Astrocyte (in vitro differentiated cells and primary cell): ENCODE measurements around the gene NEK6. TPM values are rescaled to one million over a fixed set of nuclear protein-coding genes. Genes with fewer than 3 reads are reported as not detected.

Experiments
- DNase-seq: peaks from one replicate; pipeline ENCODE4 v3.0.0-alpha.2; 2010; ENCODE audit warnings: low read depth
- FAIRE-seq: peaks from 2 replicates; lab custom pipeline; 2011; peaks lifted over from hg19 to GRCh38; lab: Jason Lieb, UNC
- H2AFZ ChIP-seq: 2 replicates; pipeline ENCODE4 v1.6.0; 2012; ENCODE audit warnings: low read depth, low read length, inconsistent platforms
- H3K27ac ChIP-seq: 2 replicates; pipeline ENCODE4 v1.5.1; 2011; ENCODE audit warnings: low read depth, low read length, inconsistent platforms
- H3K27me3 ChIP-seq: 2 replicates; pipeline ENCODE4 v1.6.0; 2011; ENCODE audit warnings: low read length, inconsistent platforms; ENCODE audit not compliant: insufficient read depth
- H3K36me3 ChIP-seq: 2 replicates; pipeline ENCODE4 v1.5.1; 2011; ENCODE audit warnings: low read length, inconsistent platforms; ENCODE audit not compliant: insufficient read depth
- H3K4me1 ChIP-seq: 2 replicates; pipeline ENCODE4 v1.5.1; 2011; ENCODE audit warnings: low read length, inconsistent platforms; ENCODE audit not compliant: insufficient read depth
- H3K4me2 ChIP-seq: 2 replicates; pipeline ENCODE4 v1.6.0; 2012; ENCODE audit warnings: low read length, inconsistent platforms
- H3K4me3 ChIP-seq: 2 replicates; pipeline ENCODE4 v1.5.1; 2011; ENCODE audit warnings: low read depth, mild to moderate bottlenecking, low read length, inconsistent platforms; ENCODE audit not compliant: insufficient read depth
- H3K79me2 ChIP-seq: 2 replicates; pipeline ENCODE4 v1.6.0; 2012; ENCODE audit warnings: mild to moderate bottlenecking, low read length, inconsistent platforms; ENCODE audit not compliant: insufficient read depth
- H3K9ac ChIP-seq: 2 replicates; pipeline ENCODE4 v1.6.0; 2012; ENCODE audit warnings: mild to moderate bottlenecking, low read length, inconsistent platforms
- H3K9me3 ChIP-seq: 2 replicates; pipeline ENCODE4 v1.5.1; 2012; ENCODE audit warnings: low read depth, mild to moderate bottlenecking, low read length, inconsistent platforms; ENCODE audit not compliant: insufficient read depth
- H4K20me1 ChIP-seq: 2 replicates; pipeline ENCODE4 v1.6.0; 2012; ENCODE audit warnings: low read length, inconsistent platforms; ENCODE audit not compliant: insufficient read depth
- H3K27ac Mint-ChIP-seq: one replicate; pipeline ENCODE4 v1.8.0; 2021; ENCODE audit warnings: mild to moderate bottlenecking, mixed read lengths; ENCODE audit not compliant: unreplicated experiment
- H3K27me3 Mint-ChIP-seq: one replicate; pipeline ENCODE4 v1.8.0; 2021; ENCODE audit warnings: low read depth, mixed read lengths; ENCODE audit not compliant: unreplicated experiment
- H3K36me3 Mint-ChIP-seq: one replicate; pipeline ENCODE4 v1.8.0; 2021; ENCODE audit warnings: low read depth, mixed read lengths; ENCODE audit not compliant: unreplicated experiment
- H3K4me1 Mint-ChIP-seq: one replicate; pipeline ENCODE4 v1.8.0; 2021; ENCODE audit warnings: low read depth, mixed read lengths; ENCODE audit not compliant: unreplicated experiment
- H3K4me3 Mint-ChIP-seq: one replicate; pipeline ENCODE4 v1.8.0; 2021; ENCODE audit warnings: mild to moderate bottlenecking, moderate library complexity, mixed read lengths; ENCODE audit not compliant: unreplicated experiment
- H3K9me3 Mint-ChIP-seq: one replicate; pipeline ENCODE4 v1.8.0; 2021; ENCODE audit warnings: mild to moderate bottlenecking, mixed read lengths; ENCODE audit not compliant: unreplicated experiment
- EZH2 ChIP-seq: IDR thresholded peaks from 2 replicates; pipeline ENCODE4 v1.6.1; 2012; ENCODE audit warnings: mild to moderate bottlenecking, low read length, inconsistent platforms; ENCODE audit not compliant: insufficient read depth
- total RNA-seq: library from RNA; stranded (reverse); gene quantifications from 2 replicates; pipeline ENCODE4 v1.2.1, GENCODE V29; 2021
- TF ChIP-seq, protein P1 (sequence below): IDR thresholded peaks from 2 replicates; pipeline ENCODE4 v1.5.1; 2011; ENCODE audit warnings: low read depth, mild to moderate bottlenecking, inconsistent platforms, low read length, moderate library complexity; ENCODE audit not compliant: insufficient read depth

Gene NEK6
- total RNA-seq, 1 donor from 2014 or later = 76.8 TPM

DNA sequence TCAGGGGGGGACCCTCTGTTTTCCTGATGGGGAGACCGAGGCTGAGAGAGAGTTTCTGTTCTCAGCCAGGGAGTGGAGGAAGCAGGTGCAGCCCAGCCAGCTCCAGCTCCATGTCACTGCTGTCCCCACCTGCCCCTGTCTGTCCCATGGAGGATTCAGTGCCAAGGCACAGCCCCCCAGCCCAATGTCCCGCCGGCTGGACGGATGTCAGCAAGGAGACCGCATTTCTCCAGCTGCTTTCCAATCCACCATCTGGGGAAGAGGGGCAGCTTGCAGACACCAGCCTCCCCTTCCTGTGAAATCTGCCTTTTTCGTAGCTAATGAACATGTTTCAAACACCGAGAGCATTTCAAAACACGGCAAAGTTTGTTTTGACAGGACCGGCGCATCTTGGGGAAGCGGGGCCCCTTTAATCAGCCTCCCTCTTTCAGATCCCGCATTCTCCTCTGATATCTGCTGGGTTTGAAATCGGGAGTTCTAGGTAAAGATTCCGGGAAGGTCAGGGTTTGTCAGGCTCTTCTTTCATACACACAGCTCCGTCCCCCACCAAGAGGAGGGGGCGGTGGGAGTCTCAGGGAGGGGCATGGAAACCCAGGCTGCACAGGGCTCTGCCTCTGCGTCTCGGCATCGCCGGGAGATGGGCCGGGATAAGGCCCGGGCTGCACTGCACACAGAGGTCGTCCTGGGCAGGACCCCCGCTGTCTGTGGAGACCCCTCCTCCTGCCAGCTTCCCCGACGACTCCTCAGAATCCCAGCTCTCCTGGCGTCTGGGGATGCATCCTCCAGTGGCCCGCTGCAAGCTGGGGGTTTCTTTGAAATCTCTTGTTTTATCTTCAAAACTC, 74.8 kb downstream of the NEK6 start:
- Mint-ChIP-seq H3K27ac (no peak overlapping the region), H3K4me3 (no peak overlapping the region), H3K36me3 (peaks cover 27% of the 10 kb centered on the region), H3K9me3 (peaks cover 4% of the 10 kb centered on the region), H3K27me3 (no peaks in the 10 kb centered on the region), H3K4me1 (no peaks in the 10 kb centered on the region)
- Histone ChIP-seq H3K9me3 (no peaks in the 10 kb centered on the region), H3K9ac (no peak overlapping the region), H3K36me3 (peaks cover 19% of the 10 kb centered on the region), H3K79me2 (no peaks in the 10 kb centered on the region), H2AFZ (no peak overlapping the region), H3K4me3 (no peak overlapping the region), H3K27me3 (no peaks in the 10 kb centered on the region), H3K4me2 (no peak overlapping the region), H4K20me1 (peaks cover 52% of the 10 kb centered on the region), H3K4me1 (no peaks in the 10 kb centered on the region), H3K27ac (no peak overlapping the region)
- FAIRE-seq (no peak), DNase-seq (no peak)
- no peak for TF ChIP-seq EZH2
- TF ChIP-seq, protein P1, sequence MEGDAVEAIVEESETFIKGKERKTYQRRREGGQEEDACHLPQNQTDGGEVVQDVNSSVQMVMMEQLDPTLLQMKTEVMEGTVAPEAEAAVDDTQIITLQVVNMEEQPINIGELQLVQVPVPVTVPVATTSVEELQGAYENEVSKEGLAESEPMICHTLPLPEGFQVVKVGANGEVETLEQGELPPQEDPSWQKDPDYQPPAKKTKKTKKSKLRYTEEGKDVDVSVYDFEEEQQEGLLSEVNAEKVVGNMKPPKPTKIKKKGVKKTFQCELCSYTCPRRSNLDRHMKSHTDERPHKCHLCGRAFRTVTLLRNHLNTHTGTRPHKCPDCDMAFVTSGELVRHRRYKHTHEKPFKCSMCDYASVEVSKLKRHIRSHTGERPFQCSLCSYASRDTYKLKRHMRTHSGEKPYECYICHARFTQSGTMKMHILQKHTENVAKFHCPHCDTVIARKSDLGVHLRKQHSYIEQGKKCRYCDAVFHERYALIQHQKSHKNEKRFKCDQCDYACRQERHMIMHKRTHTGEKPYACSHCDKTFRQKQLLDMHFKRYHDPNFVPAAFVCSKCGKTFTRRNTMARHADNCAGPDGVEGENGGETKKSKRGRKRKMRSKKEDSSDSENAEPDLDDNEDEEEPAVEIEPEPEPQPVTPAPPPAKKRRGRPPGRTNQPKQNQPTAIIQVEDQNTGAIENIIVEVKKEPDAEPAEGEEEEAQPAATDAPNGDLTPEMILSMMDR = no peak

DNA sequence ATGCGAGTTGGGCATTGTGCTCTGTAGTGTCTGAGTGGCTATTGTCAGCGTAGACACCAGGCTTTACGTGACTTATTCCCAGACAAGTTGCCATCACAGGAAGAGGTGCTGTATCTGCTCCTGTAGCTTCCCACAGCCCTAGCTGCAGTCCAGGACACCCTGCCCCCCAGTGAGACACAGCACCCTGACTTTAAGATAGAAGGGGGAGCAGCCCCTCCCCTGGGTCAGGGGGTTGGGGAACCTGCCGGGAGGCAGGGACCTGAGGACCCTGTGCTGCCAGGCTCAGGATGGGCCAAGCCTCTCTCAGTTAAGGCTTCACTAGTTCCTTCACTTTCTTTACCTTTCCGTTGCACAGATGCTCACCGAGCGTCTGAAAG, 75.4 kb downstream of the NEK6 start:
- no peaks in the 10 kb centered on the region for H3K27me3 Mint-ChIP-seq
- DNase-seq (no peak), FAIRE-seq (no peak)
- Histone ChIP-seq H2AFZ (no peak overlapping the region), H3K79me2 (no peaks in the 10 kb centered on the region), H3K4me2 (no peak overlapping the region), H3K9me3 (no peaks in the 10 kb centered on the region), H3K4me1 (no peaks in the 10 kb centered on the region), H3K9ac (no peak overlapping the region), H3K4me3 (no peak overlapping the region), H3K27me3 (no peaks in the 10 kb centered on the region), H4K20me1 (peaks cover 52% of the 10 kb centered on the region), H3K27ac (no peak overlapping the region), H3K36me3 (peaks cover 22% of the 10 kb centered on the region)
- peaks cover 30% of the 10 kb centered on the region for H3K36me3 Mint-ChIP-seq
- TF ChIP-seq, protein P1 = no peak
- no peak for TF ChIP-seq EZH2
- no peak overlapping the region for H3K27ac Mint-ChIP-seq
- H3K9me3 Mint-ChIP-seq = peaks cover 6% of the 10 kb centered on the region
- no peaks in the 10 kb centered on the region for H3K4me1 Mint-ChIP-seq
- H3K4me3 Mint-ChIP-seq = no peak overlapping the region
